ENCODE results near the gene CNOT3. TPM values are rescaled to one million over a fixed set of nuclear protein-coding genes. Genes with fewer than 3 reads are reported as not detected.
A peak's percentile ranks its signal among the peaks of the same experiment; 100 is the strongest.

CNOT3 gene
- total and polyA plus RNA-seq, 8 donors: 16.8 to 40.0 (median 22.5) TPM

- intact Hi-C loops (cut with DNase I): no loop called here
- H3K4me3 ChIP-seq: no peak overlapping the region
- FAIRE-seq (no peak), DNase-seq (no peak), ATAC-seq (no peak)
- TF ChIP-seq, protein P1, sequence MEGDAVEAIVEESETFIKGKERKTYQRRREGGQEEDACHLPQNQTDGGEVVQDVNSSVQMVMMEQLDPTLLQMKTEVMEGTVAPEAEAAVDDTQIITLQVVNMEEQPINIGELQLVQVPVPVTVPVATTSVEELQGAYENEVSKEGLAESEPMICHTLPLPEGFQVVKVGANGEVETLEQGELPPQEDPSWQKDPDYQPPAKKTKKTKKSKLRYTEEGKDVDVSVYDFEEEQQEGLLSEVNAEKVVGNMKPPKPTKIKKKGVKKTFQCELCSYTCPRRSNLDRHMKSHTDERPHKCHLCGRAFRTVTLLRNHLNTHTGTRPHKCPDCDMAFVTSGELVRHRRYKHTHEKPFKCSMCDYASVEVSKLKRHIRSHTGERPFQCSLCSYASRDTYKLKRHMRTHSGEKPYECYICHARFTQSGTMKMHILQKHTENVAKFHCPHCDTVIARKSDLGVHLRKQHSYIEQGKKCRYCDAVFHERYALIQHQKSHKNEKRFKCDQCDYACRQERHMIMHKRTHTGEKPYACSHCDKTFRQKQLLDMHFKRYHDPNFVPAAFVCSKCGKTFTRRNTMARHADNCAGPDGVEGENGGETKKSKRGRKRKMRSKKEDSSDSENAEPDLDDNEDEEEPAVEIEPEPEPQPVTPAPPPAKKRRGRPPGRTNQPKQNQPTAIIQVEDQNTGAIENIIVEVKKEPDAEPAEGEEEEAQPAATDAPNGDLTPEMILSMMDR (IDR thresholded peaks at IDR 0.05): no peak
- H3K27me3 ChIP-seq: no peaks in the 10 kb centered on the region
- H3K27ac ChIP-seq: no peak overlapping the region
- peaks cover 0 to 11% (median 8%) of the 10 kb centered on the region in 3 donors for H3K36me3 ChIP-seq
- H3K4me1 ChIP-seq: peaks cover 0 to 6% (median 3%) of the 10 kb centered on the region in 3 donors
- H3K9me3 ChIP-seq: no peaks in the 10 kb centered on the region
- WGBS, 2 donors: 80 to 84% methylated on average over 10 of the region's 10 CpGs
Observed at GRCh38 chr19:54133312-54133956, 4.1 kb upstream of the CNOT3 start.

DNA sequence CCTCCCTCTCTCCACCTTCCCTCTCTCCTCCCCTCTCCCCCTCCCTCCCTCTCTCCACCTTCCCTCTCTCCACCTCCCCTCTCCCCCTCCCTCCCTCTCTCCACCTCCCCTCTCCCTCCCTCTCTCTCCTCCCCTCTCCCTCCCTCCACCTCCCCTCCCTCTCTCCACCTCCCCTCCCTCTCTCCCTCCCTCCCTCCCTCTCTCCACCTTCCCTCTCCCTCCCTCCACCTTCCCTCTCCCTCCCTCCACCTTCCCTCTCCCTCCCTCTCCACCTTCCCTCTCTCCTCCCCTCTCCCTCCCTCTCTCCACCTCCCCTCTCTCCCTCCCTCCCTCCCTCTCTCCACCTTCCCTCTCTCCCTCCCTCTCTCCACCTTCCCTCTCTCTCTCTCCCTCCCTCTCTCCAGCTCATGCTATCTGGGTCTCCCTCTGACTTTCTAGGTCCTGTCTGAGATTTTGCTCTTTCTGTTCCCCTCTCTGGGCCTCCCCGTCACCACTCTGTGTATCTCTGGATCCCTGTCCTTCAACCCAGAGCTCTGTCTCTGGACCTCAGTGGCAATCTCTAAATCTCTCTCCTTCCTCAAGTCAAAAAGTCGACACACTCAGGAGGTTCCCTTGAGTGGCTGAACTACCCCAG is 3.5 kb upstream of the CNOT3 start:
- H3K9me3 ChIP-seq: no peaks in the 10 kb centered on the region
- H3K36me3 ChIP-seq: peaks cover 0 to 7% (median 7%) of the 10 kb centered on the region in 3 donors
- intact Hi-C loops (cut with DNase I): no loop called here
- no peak overlapping the region for H3K27ac ChIP-seq
- TF ChIP-seq, protein P1 (IDR thresholded peaks at IDR 0.05): no peak
- no peaks in the 10 kb centered on the region for H3K27me3 ChIP-seq
- 80 to 90% methylated on average over 2 of the region's 2 CpGs for WGBS, 2 donors
- FAIRE-seq (no peak), ATAC-seq (no peak), DNase-seq (no peak)
- peaks cover 0 to 11% (median 3%) of the 10 kb centered on the region in 3 donors for H3K4me1 ChIP-seq
- no peak overlapping the region for H3K4me3 ChIP-seq

DNA sequence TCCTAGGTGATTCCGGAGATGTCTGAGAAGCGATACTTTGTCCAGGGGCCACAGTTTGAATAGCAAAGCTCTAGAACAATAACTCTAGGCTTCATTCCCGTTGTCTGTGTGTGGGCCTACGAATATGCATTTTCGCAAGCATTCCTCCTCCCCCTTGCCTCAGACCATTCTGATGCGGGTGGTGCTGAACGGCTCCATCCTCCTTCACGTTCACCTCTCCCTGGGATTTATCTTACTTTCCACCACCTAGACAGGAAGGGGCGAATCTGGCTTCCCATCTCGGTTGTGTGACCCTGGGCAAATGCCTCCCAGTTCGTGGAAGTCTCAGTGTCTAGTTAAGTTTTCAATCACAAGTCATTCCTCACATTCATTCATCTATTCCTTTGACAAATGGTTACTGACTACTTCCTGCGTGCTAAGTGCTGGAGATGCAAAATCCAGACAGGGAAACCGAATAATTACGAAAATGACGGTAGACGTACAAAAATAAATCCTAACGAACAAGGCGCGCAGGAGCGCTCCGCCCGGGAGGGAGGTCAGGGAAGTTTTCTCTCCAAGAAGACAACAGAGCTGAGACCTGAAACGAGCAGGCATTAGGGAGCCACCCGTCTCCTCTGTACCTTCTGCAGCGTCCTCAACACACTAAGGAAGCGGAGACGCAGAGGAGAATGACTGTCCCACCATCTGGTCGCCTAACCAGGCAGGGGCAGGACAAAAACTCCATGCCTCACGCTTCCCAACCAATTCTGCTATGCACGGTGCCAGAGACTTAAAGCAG is 1.3 kb upstream of the CNOT3 start:
- Histone ChIP-seq H3K9me3 (no peaks in the 10 kb centered on the region), H3K27ac (peak overlapping the region in 3 of 4 donors; percentile 19 to 42 (median 23)), H3K27me3 (no peaks in the 10 kb centered on the region), H3K4me3 (peak overlapping the region; percentile 1 to 62 (median 39)), H3K4me1 (peaks cover 0 to 20% (median 3%) of the 10 kb centered on the region in 3 donors), H3K36me3 (no peaks in the 10 kb centered on the region)
- DNase-seq (no peak), FAIRE-seq (no peak), ATAC-seq (peak in 3 of 4 donors; percentile 0)
- intact Hi-C loops (cut with DNase I): no loop called here
- 1 to 2% methylated on average over 30 of the region's 30 CpGs for WGBS, 2 donors
- TF ChIP-seq, protein P1 (IDR thresholded peaks at IDR 0.05): no peak

- intact Hi-C loops (cut with DNase I): no loop called here
- no peaks in the 10 kb centered on the region for H3K36me3 ChIP-seq
- peak overlapping the region; percentile 98 to 100 (median 100) for H3K4me3 ChIP-seq
- H3K9me3 ChIP-seq: no peaks in the 10 kb centered on the region
- H3K27ac ChIP-seq: peak overlapping the region; percentile 82 to 92 (median 90)
- 0% methylated on average over 46 of the region's 46 CpGs for WGBS, 2 donors
- FAIRE-seq: peak; percentile 99
- H3K27me3 ChIP-seq: no peaks in the 10 kb centered on the region
- ATAC-seq: peak; percentile 83 to 92 (median 86)
- DNase-seq: peak; percentile 94 to 100 (median 100)
- TF ChIP-seq, protein P1 (IDR thresholded peaks at IDR 0.05): no peak
- peaks cover 0 to 20% (median 3%) of the 10 kb centered on the region in 3 donors for H3K4me1 ChIP-seq
Observed at GRCh38 chr19:54136864-54137698, 481 bp upstream of the CNOT3 start.
